Middle frontal gyrus (tissue), 1 donor: Measurements from ENCODE around the gene COA1.
A peak's percentile ranks its signal among the peaks of the same experiment; 100 is the strongest.
"Not testable (repeated sequence)": the region's sequence is repeated elsewhere in the genome, so short reads cannot be mapped to it uniquely, and the experiment has no call there.

ENCODE experiments used
- DNase-seq: peaks from one replicate; pipeline ENCODE4 v3.0.0-alpha.2; 2015; ENCODE audit warnings: low spot score; ENCODE audit errors: extremely low spot score

The COA1 gene

GRCh38 chr7:43729214-43729923 is at the start of gene COA1:
Gene COA1, minus strand, starts transcription at chr7:43729523. Its CDS starts 80,909 bp downstream, at chr7:43648614.
- DNase-seq, result peak; percentile 79

GRCh38 chr7:43778293-43779044 is 49.1 kb upstream of the COA1 start:
- not testable (repeated sequence) for DNase-seq

- DNase-seq, result not testable (repeated sequence)
Measured at GRCh38 chr7:43775255-43775654, 45.9 kb upstream of the COA1 start.

GRCh38 chr7:43773268-43773667 is 43.9 kb upstream of the COA1 start:
- DNase-seq, result not testable (repeated sequence)

GRCh38 chr7:43771573-43771972 is 42.2 kb upstream of the COA1 start:
- DNase-seq, result no peak

- no peak for DNase-seq
Measured at GRCh38 chr7:43771128-43771527, 41.8 kb upstream of the COA1 start.

GRCh38 chr7:43769791-43770465 is 40.6 kb upstream of the COA1 start:
- DNase-seq, result no peak

GRCh38 chr7:43769281-43769680 is 40.0 kb upstream of the COA1 start:
- DNase-seq, result no peak

- no peak for DNase-seq
Measured at GRCh38 chr7:43768887-43769272, 39.6 kb upstream of the COA1 start.

- no peak for DNase-seq
Measured at GRCh38 chr7:43768201-43768886, 39.0 kb upstream of the COA1 start.

GRCh38 chr7:43767311-43767710 is 38.0 kb upstream of the COA1 start:
- no peak for DNase-seq

GRCh38 chr7:43766564-43766963 is 37.2 kb upstream of the COA1 start:
- no peak for DNase-seq

GRCh38 chr7:43764807-43765491 is 35.6 kb upstream of the COA1 start:
- no peak for DNase-seq

- no peak for DNase-seq
Measured at GRCh38 chr7:43764039-43764761, 34.9 kb upstream of the COA1 start.

GRCh38 chr7:43763183-43763582 is 33.9 kb upstream of the COA1 start:
- no peak for DNase-seq

GRCh38 chr7:43761938-43762692 is 32.8 kb upstream of the COA1 start:
- no peak for DNase-seq

- DNase-seq, result no peak
Measured at GRCh38 chr7:43761382-43761781, 32.1 kb upstream of the COA1 start.

GRCh38 chr7:43760861-43761260 is 31.5 kb upstream of the COA1 start:
- DNase-seq, result no peak

- DNase-seq, result no peak
Measured at GRCh38 chr7:43758822-43759683, 29.7 kb upstream of the COA1 start.
